ENCODE results near the gene CELF2.

The CELF2 gene

DNA sequence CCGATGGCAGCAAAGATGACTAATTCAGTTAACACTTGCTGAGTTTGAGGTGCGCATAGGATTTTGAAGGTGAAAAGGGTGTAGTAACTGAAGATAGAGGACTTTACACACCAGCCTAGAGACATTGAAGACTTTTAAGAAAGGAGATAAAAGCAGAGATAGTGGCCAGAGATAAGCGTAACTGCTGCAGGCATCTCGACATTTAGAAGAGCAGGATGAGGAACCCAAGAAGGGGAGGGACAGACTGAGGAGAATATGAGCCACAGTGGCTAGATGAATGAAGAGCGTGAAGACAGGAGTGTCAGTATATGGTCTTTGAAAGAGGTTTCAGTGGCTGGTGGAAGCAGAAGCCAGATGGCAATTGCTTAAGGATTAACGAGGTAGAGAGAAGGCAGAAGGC is 71.6 kb downstream of the CELF2 start:
- TF ChIP-seq, protein P1, sequence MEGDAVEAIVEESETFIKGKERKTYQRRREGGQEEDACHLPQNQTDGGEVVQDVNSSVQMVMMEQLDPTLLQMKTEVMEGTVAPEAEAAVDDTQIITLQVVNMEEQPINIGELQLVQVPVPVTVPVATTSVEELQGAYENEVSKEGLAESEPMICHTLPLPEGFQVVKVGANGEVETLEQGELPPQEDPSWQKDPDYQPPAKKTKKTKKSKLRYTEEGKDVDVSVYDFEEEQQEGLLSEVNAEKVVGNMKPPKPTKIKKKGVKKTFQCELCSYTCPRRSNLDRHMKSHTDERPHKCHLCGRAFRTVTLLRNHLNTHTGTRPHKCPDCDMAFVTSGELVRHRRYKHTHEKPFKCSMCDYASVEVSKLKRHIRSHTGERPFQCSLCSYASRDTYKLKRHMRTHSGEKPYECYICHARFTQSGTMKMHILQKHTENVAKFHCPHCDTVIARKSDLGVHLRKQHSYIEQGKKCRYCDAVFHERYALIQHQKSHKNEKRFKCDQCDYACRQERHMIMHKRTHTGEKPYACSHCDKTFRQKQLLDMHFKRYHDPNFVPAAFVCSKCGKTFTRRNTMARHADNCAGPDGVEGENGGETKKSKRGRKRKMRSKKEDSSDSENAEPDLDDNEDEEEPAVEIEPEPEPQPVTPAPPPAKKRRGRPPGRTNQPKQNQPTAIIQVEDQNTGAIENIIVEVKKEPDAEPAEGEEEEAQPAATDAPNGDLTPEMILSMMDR (IDR thresholded peaks at IDR 0.05; ENCODE audit: insufficient read depth, low read depth, low read length, missing control alignments): no peak
- no peak for DNase-seq (ENCODE audit: low read depth)
- H3K4me3 ChIP-seq (ENCODE audit: low read length): no peak overlapping the region

DNA sequence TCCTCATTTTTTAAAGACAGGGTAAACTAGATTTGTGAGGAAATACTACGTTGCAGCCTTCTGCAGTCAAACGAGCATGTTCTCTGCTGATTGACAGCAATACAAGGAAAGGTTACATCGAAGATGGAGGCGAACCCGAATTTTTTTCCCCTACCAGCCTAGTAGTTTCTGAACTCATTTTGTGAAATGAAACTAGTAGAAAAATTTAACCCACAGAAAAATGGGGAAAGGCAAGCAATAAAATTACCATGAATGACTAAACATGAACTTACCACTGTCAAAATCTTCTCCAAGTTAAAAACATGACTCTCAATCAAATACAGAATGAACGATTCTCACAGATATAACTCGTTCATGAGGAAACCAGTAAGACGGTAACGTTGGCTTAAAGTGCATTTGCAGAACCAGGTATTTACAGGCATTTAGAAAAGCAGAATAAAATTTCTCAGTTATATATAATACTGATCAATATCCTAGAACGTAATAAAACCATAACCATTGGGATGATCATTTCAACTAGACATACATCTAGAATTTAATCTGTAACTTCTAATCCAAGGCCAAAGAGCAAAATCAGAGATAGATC is 73.9 kb downstream of the CELF2 start:
- no peak overlapping the region for H3K4me3 ChIP-seq (ENCODE audit: low read length)
- DNase-seq (ENCODE audit: low read depth): no peak
- TF ChIP-seq, protein P1 (IDR thresholded peaks at IDR 0.05; ENCODE audit: insufficient read depth, low read depth, low read length, missing control alignments): no peak

DNA sequence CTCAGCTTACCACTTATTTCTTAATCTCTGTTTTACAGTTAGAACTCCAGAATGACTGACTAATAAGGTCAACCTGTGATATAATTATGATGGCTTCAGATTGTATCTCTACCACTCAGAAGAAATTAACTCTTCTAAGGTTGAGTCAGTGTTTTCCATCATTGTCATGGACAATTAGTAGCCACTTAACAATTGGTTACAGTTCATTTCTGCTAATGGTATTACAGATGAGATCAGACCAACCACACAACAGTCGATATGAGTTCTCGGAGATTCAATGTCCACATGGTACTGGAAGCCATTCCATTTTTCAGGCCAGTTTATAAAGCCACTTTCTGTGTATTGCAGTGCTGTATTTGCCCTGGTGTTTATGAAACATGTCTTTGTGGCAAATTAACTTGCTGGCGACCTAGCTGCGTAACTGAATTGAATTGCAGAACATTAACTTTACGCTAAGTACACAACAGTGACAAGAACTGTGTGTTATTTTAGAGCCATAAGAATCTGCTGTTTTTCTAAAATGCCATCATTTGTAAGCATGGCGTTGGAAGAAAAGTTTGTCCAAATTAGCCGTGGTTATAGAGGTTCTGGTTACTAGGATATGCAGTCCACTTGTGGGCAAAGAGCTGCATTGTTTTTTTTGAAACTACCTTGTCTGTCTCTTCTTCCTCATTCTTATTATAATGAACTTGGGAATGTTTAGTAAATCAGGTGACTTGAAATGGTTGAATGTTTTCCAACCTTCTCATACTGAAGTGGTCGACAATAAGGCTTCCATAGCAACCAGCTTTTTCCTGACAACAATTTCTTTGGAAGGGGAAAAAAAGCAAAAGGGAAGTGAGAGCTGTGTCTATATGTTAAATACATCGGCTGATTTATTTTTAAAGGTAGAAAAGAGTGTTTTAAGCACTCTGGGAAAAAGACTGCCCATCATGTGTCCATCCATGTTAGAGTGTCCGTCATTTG is 76.4 kb downstream of the CELF2 start:
- DNase-seq (ENCODE audit: low read depth): no peak
- no peak overlapping the region for H3K4me3 ChIP-seq (ENCODE audit: low read length)
- TF ChIP-seq, protein P1 (IDR thresholded peaks at IDR 0.05; ENCODE audit: insufficient read depth, low read depth, low read length, missing control alignments): no peak

DNA sequence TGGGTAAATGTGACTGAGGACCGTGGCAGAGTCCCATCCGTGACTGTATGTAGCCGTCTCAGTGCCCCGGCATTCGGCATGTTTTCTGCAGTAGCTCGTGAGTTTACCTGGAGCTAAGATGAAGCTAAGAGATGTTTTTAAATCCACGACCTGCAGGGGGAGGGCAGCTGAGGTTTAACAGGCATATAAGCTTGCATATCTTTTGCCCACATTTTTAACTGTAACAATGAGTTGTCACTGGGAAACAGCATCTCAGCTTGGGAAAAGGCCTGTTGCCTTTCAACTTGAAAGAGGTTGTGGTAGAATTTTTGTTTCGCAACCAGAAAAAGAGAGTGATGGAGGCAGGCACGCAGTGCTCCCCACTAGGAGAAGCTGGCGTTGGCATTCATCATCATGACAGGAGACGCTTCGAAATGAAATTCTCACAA is 77.7 kb downstream of the CELF2 start:
- TF ChIP-seq, protein P1 (IDR thresholded peaks at IDR 0.05; ENCODE audit: insufficient read depth, low read depth, low read length, missing control alignments): no peak
- no peak overlapping the region for H3K4me3 ChIP-seq (ENCODE audit: low read length)
- no peak for DNase-seq (ENCODE audit: low read depth)

DNA sequence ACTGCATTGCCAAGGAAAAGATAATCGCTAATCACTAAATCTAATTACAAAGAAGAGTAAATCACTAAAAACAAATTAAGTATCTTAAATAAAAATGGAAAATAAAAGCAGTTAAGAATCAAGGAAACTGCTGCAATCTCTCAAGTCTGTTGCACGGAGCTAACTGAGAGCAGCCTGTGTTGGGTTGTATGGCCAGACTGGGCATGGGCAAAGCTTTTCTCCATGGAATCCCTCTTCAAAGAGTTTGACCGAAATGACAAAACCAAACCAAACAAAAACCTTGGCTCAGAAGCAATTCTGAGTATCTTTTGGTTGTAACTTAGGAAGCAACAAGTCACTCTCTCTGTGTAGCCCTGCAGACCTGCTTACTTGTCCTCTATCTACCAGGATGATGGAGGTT is 78.8 kb downstream of the CELF2 start:
- H3K4me3 ChIP-seq (ENCODE audit: low read length): no peak overlapping the region
- TF ChIP-seq, protein P1 (IDR thresholded peaks at IDR 0.05; ENCODE audit: insufficient read depth, low read depth, low read length, missing control alignments): no peak
- no peak for DNase-seq (ENCODE audit: low read depth)

DNA sequence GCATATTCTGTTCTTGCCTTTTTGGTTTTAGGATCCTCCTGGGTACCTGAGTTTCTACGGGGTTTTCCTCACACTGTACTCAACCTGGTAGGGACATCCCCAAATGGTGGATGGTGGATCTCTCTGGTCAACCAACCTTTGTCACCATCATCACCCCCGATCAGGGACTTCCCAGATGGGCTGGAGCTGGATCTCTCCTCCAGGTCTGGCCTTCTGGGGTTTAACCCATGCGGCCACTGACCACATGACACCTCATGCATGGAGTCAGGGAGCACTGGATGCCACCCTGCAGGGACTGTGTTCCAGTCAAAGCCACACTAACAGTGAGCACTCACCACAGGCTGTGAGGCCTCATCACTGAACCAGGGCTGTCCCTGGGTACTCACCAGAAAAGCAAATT is 80.0 kb downstream of the CELF2 start:
- TF ChIP-seq, protein P1 (IDR thresholded peaks at IDR 0.05; ENCODE audit: insufficient read depth, low read depth, low read length, missing control alignments): no peak
- DNase-seq (ENCODE audit: low read depth): no peak
- H3K4me3 ChIP-seq (ENCODE audit: low read length): no peak overlapping the region

All from epithelial cell of esophagus (primary cell).